GM21723 (cell line): ENCODE results near the gene GRB10.

Experiments
- ATAC-seq: cut with Tn5 transposase; IDR thresholded peaks from one replicate; pipeline ENCODE4 v1.9.1; 2021; ENCODE audit warnings: mild to moderate bottlenecking, moderate library complexity; ENCODE audit not compliant: unreplicated experiment

Gene GRB10

DNA sequence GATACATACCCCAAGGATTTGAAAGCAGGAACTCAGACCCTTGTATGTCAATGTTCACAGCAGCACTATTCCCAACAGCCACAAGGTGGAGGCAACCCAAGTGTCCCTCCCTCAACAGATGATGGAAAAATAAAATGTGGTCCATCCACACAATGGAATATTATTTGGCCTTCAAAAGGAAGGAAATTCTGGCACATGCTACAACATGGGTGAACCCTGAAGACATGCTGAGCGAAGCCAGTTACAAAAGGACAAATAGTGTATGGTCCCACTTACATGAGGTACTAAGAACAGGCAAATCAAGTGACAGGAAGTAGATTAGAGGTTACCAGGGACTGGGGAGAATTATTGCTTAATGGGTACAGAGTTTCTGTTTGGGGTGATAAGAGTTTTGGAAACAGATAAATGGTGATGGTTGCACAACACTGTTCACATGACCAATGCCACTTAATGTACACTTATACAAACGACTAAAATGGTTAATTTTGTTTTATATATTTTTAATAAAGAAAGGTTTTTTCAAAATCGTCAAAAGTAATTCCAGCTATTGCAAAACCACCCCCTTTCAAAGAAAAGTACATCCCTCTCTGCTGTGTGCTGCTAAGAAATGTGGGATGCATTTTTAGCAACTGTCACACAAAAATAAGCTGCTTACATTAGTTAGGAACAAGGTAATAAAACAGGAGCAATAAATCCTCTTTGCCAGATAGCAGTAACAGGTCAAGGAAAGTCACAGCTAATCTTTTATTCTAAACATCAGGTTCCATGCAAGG lies 85.7 kb downstream of the GRB10 start:
- no peak for ATAC-seq

DNA sequence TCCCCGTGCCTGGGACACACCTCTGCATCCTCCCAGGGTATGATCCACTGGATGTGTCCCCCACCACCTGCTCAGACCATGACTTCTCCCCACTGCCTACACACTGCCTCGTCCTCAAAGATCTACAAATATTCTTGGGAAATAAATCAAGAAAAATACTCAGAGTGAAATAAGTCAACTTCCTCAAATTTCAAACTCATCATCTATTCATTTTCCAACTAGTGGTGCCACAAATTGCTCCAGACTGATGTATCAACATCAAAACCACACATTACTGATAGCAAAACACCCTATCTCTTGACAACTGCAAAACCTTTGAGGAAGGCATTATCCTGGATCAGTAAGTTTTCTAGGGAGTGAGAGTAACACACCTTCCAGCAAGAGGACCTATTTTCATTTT lies 87.7 kb downstream of the GRB10 start:
- no peak for ATAC-seq

DNA sequence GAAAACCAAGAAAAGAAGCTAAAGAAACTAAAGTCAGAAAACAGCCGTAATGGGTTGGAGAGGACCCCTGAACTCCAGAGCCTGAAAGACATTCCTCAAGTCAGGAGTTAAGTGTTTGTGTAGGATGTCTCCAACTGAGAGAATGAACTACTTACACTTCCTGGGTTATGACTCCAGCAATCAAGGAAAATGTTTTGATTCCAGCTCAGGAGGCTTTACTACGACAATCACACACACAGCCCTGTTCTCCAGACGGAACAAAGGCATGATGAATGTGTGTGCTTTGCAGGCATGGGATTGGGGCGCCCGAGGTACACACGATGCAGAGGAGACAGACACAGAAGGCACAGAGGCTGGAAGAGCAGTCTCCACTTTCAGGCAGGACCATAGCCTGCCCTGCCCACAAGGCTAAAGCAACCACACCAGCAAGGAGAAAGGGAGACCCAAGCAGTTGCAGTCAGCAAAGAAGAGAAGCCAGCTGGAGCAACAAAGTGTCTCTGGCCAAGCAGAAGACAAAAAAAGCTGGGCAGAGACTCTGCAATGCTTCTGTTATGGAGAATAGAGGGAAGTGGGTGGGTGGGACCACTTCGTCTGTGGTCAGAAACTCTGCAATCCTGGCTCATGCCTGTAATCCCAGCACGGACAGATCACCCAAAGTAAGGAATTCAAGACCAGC lies 89.1 kb downstream of the GRB10 start:
- no peak for ATAC-seq

DNA sequence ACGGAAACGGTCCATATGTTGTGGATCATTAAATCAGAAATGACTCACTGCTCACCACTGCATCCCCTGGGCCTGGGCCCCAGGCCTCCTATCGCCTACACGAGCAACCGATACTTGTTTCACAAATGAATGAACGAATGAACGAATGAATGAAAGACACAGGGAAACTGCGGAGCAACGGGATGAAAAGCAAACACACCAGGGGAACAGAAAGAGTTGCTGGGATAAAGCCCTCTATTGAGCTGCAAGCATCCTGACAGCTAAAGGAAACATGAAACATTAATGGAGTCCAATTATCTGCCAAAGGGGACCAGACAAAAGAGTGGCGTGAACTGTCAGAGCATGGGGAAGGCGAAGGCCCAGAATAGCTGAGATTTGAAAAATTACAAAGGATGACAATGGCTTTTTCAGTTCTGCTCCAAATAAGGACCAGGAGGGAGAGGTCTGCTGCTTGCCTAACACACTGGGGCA lies 92.1 kb downstream of the GRB10 start:
- no peak for ATAC-seq

DNA sequence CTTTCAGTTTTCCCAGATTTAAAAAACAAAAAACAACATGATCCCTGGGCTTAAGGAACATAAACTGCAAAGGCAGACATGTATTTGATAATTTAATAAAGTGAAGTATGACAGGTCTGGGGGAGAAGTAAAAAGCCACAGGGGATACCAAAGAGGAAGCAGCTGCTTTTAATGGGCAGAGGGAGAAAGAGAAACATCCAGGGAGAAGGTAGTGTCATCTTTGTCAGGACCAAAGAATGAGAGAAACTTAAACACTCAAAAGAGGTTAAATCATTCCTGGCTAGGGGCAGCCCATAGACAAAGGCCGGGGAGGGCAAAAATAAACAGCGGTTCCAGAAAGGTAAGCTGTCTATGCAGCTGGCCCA lies 94.5 kb downstream of the GRB10 start:
- ATAC-seq: no peak

DNA sequence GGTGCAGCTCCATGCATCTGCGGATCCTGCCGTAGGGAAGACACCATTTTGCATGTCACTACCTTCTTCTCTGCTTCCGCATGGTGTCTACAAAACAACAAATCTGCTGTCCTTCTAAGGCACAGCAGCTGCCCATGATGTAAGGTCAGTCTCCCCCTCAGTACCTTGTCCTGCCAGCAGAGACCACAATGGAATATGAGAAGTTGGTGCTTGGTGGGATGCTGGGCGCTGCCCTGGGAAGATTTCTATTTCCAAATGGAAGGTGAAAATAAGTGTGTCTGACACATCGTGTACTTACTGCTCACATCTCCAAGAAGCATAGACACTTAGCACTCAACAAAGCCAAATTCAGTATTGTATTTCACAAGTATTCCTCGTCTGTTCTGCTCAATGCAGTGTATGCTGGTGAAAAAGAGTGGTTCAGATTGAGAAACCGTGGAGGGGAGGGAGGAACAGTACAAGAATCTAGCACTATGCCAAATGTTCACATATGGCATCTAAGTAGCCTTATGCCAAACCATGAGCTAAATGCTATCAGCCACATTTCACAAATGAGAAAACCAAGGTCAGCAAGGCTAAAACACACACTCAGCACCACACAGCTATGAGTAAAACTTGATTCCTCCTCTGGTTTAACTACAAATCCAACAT lies 95.0 kb downstream of the GRB10 start:
- no peak for ATAC-seq

DNA sequence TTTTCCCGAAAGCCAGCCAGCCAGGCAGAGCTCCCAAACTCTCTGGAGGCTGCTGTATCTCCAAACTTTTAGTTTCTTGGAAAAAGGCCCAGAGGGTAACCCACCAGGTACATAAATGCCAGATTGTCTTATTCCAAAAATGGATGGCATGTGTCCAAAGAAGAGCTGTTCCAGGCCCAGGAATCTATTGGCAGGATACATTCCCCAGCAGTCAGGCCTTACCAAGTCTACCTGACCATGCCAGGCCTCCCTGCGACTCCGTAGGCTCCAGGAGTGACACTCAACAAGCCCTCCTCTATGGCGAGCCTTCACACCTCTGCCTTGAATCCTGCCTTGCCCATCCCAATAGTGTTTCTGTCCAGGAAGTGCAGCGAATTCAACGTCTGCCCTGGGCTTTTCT lies 95.6 kb downstream of the GRB10 start:
- ATAC-seq: no peak

DNA sequence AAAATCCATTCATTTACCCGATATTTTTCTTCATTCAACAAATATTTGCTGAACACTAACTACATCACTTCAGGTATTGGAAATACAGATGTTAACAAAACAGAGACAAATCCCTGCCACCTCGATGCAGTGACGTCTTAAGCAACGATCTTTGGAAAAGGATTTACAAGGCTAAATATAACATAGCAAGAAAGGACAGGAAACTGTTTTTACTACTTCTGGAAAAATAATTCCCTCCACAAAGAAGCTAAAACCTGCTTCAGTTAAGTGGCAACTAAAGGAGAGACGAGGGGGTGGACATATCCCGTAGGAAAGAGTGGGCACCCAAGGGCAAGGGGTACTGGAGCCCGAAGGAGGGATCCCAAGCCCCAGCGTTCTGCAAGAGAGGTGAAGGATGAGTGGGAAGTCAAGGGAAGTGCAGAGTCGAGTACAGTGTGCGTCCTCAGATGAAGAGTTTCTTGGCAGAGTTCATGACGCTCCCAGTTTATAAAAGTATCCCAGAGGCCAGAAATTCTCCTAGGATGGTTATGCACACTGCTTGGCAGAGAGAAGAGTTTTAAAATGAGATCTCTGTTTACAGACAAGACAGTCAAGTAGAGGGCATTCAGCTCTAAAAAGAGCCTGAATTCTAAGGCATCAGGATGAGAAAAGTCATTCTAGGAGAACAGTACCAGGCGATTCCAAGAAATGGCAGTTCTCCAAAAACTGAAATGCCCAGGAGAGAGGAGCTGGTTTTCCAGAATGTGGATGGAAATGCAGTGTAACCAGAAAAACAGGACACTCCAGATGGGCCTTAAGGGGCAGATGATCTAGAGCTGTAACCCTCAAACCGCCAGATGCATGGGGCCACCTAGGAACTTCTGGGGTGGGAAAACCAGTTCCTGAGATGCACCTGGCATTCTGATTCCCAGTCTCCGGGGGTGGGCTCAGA lies 97.3 kb downstream of the GRB10 start:
- no peak for ATAC-seq

DNA sequence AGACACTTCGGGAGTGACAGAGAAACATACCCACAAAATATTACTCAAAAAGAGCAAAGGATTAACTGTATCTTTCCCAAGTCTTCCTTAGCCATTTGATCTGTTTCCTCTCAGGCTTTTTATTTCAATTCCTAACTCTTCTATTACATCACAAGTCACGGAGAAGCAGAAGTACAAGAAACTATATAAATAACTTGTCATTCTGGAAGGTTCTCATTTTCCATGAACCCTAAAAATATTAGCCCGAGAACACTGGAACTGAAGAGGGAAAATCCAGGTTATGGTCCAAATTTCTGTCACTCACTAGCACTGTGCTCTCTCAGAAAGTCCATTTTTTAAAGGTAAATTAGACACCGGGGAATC lies 98.0 kb downstream of the GRB10 start:
- ATAC-seq: no peak

DNA sequence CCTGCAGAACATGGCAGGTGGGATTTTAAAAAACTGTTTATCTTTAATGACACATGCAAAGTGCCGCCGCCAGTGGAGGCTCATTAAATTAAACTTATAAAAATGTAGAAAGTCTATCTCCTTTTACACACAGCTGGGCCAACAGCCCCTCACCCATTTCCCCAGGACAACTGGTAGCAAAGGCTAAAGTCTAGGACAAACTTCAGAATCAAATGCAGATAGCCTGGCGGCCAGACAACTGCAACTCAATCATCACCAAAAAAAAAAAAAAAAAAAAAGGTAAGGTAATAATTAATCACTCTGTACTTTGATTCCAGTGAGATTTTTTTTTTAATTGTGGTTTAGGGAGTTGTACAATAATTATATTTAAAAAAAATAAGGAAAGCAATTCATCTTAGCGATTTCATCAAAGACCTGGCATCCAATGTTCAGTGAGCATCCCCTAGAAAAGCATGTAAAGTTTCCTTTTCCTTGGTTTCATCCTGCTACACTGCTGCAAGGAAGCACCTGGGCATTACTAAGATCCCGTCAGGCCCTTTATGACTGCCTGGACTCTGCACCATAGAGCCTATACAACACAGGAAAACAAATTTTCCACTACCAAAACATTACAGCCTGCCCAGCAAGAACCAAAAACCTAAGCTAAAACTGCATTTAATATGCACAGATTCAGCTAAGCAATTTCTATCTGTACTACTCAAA lies 98.5 kb downstream of the GRB10 start:
- no peak for ATAC-seq

DNA sequence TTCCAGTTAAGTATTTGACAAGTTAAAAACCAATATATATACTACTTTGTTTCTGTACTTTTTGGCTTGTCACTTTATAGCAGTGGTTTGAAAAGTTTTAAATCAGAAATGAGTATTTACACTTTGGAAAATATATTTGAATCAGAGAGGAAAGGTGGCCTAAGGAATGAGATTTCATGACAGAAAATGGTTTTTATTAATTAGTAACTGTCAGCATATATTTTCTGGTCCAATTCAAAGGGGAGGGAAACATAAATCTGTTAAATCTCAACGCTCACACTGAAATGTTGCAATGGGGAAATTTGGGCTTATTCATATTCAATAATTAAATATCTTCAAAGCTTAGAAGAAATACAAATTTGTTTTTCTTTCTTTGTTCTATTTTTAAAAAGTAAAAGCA lies 100.1 kb downstream of the GRB10 start:
- ATAC-seq: no peak

DNA sequence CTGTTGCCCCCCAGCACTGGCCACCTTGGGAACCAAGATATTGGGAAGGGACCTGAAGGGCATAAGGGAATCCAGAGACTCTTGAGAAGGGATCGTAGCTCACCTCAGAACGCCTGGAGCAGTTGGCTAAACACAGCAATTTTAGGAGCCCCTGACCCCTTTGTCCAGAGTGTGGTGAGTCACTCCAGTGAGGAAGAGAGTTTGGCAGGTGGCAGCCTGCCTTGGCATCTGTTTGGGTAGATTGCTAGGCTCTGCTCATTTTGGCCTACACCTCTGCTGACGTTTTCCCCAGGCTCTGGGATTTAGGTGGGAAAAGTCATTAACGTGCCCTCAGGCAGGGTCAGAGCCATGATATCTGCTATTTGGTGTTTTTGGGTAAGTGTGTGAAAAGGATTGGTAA lies 100.6 kb downstream of the GRB10 start:
- ATAC-seq: no peak

DNA sequence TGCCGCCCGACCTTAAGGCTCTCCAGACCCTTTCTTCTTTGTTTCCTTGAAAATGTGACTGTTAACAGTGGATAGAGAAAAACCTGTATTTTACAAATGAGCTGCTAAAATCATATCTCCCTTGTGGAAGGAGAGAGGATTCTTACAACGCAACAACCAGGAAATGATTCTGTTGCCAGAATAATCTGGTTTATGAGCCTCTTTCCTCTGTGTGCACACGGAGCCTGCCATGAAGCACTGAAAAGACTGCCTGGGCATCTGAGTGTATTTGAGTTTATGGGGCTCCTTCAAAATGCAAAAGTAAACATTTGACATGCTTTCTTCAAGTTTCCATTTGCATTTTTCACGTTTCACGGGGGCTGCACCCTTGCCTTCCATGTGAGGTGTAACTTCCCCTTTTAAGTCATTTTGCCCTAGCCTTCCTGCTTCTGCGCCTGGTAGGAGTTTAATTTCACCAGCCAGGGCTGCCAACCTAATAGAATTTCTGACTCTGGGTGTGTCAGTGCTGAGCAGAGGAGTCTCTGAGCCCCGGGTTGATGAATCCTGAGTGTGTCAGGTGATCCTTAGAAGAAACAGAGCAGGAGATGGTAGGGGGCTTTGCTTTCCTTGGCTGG lies 101.2 kb downstream of the GRB10 start:
- no peak for ATAC-seq

DNA sequence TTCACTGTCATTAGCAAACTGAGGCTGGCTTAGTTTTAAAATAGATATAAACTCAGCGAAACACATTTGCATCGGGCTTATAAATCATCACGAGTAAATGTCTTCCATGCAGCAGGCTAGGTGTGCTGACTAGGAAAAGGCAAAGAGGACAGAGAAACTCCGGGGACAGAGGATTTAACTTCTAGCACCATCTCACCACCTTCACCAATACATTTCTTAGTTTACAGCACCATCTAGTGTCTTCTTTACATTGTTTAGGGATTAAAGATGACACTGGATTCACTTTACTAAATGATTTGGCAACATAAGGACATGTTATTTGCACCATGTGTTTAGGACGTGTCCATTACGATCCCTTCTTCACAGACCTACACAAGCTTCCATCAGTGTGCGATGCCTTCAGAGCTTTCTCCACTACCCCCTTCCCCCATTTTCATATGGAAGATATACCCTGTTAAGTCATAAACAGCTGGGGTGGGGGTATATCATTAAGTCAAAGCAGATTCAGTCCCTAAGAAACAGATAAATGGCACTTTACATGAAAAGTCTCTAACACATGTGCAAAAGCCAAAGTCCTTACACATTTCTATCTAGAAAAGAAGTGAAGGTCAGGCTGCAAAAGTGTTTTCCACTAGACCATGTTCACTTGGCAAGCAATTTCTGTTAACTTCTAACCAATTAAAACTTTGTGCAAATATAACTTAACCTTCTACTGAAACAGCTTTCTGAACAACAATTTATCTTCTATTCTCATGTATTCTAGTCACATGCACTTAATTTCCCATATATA lies 103.3 kb downstream of the GRB10 start:
- peak; percentile 76 for ATAC-seq

DNA sequence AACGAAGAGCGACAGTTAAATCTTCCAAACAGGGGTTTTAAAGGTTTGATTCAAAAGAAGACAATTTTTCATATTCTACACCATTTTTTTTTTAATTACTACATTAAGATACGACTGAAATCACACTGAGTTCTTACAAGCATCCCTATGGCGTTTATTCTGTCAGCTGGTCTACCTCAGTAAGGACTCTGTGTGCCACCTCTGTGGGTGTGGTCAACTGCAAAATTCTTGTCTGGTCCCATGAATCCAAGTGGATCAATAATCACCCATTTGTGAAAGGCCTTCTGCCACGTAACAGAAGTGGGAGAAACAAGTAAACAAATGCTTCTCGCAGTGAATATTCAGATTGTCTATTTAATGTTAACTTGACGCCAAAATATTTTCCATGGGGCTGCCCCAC lies 104.1 kb downstream of the GRB10 start:
- no peak for ATAC-seq

DNA sequence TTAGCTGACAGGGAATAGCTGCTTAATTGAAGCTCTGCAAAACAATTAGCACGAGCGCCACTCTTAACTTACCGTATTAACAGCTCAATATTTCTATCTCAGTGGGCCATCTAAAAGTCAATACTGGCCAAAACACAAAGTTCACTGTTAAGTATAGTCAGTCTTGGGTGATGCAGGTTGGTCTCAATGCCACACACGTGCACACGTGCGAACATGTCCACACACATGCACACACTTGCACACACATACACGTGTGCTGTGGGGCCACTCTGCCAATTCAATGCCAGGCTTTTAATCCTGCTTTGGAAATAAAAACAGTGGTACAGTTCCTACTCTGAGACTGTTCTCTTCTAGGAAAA lies 105.1 kb downstream of the GRB10 start:
- no peak for ATAC-seq

DNA sequence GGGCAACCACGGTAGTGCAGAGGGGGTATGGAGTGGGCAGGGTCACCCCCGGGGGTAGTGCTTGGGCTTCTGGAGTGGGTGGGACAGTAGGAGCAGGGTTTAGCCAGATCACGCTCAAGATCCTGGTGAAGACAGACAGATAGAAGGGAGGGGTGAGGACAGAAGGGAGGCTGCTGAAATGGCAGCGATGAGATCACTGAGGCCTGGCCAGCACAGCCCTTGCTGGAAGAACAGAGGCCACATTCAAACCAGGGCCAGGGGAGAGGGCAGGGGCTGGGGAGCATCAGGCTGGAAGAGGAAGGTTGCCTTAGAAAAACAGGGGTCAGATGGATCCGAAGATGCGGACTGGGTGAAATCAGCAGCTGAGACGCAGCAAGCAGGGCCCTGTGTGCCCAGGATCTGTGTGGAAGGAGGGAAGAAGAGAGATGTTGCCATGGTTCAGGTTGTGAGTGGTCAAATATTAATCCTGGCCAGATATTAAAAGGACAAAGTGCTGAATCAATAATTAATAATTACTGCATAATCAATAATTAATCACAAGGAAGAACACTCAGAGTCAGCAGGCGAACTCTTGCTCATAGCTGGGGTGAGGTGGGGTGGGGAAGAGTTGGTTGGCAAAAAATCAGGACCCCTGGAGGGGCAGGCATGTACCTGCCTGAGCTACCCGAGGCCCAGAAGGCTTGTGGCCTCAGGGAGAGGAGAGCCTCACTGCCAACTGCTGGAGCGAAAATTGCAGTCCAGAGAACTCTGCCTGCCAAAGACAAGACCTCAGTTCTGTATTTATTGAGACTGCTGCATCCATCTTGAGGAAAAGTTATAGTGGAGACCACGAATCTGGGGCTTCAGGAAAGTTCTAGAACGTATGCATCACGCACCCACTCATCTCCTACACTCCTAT lies 105.7 kb downstream of the GRB10 start:
- no peak for ATAC-seq

DNA sequence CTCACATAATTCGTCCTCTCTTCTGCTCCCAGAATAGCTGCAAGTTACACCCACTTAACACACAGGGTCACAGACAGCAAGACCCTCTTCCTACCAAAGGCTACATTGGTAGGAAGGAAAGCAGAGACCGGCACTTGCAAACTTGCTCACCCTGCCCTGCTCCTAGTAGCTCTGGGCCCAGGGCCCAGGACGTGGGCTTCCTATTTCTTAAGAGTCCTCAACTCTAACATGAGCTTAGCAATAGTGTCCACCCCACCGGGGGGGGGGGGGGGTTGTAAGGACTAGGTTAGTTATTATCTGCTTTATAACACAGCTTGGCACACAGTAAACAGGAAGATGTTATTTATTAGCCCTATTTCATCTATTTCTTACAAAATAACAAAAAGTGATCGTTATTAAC lies 106.6 kb downstream of the GRB10 start:
- no peak for ATAC-seq
